Right atrium auricular region (tissue), 2 donors: Measurements from ENCODE around the gene TIMM22. TPM values are rescaled to one million over a fixed set of nuclear protein-coding genes. Genes with fewer than 3 reads are reported as not detected.

ENCODE experiments used
- DNase-seq: peaks from one replicate; pipeline ENCODE4 v3.0.0-alpha.2; 2019; ENCODE audit warnings: low spot score
- H3K27ac ChIP-seq, 2 donors: fragments of 200-600 bp; sonication (generic); 1 replicate in 1 of 2; 2 replicates in 1 of 2; pipeline ENCODE4 v1.5.1; 2016 to 2019
- H3K27me3 ChIP-seq, 2 donors: fragments of 200-600 bp; sonication (generic); one replicate each; pipeline versions ENCODE4 v1.5.1 to v1.6.0; 2017 to 2019
- H3K36me3 ChIP-seq: fragments of 200-600 bp; sonication (generic); one replicate; pipeline ENCODE4 v1.5.1; 2016
- H3K4me1 ChIP-seq, 2 donors: fragments of 200-600 bp; sonication (generic); one replicate each; pipeline versions ENCODE4 v1.5.1 to v1.6.0; 2017 to 2019
- H3K4me3 ChIP-seq, 2 donors: fragments of 200-600 bp; sonication (generic); 1 replicate in 1 of 2; 2 replicates in 1 of 2; pipeline ENCODE4 v1.5.1; 2017 to 2019; ENCODE audit warnings: mild to moderate bottlenecking in 1 of 2, moderate library complexity in 1 of 2
- H3K9me3 ChIP-seq, 2 donors: fragments of 200-600 bp; sonication (generic); one replicate each; pipeline ENCODE4 v1.5.1; 2019
- CTCF ChIP-seq, 2 donors: fragments of 200-600 bp; sonication (generic); IDR thresholded peaks; one replicate each; pipeline ENCODE4 v1.5.1; 2019; ENCODE audit warnings: antibody characterized with exemption in 2 of 2
- total RNA-seq, 2 donors: library from RNA; depleted of rRNA; stranded (reverse); fragments of >200 nt; gene quantifications; one replicate each; pipeline ENCODE4 v1.1.0, GENCODE V29; 2016

The TIMM22 gene
- total RNA-seq, 2 donors from 2014 or later = 14.8 to 15.4 TPM

DNA sequence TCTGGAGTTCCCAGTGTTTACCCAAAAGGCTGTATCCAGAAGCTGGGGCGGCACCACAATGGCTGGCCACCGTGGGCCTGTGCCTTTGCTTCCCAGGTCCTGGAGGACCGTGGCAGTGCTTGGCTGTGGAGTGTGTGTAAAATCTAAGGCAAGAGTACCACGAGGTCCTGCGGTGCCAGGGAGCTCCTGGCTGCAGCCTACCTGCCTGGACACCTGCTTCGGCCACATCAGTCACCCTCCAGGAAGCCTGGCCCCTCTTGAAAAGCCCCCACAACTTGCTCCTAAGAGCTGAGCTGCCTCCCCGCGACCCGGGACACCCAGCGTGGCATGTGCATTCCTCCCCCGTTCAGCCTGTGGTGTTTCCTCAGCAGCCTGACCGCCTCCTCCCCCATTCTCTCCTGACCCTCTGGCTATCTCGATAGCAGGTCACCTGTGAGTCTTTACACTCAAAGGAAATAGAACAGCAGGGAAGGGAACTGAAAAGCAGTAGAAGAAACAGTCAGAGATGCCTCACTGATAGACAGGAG is 7.9 kb downstream of the TIMM22 start:
- H3K36me3 ChIP-seq = peaks cover 68% of the 10 kb centered on the region
- TF ChIP-seq CTCF (IDR thresholded peaks at IDR 0.05) = no peak
- DNase-seq = no peak
- peaks cover 0 to 97% of the 10 kb centered on the region in 2 donors for H3K4me1 ChIP-seq
- H3K27ac ChIP-seq = peak overlapping the region; percentile 86 to 88
- no peaks in the 10 kb centered on the region for H3K9me3 ChIP-seq
- no peak overlapping the region for H3K4me3 ChIP-seq
- no peaks in the 10 kb centered on the region for H3K27me3 ChIP-seq

DNA sequence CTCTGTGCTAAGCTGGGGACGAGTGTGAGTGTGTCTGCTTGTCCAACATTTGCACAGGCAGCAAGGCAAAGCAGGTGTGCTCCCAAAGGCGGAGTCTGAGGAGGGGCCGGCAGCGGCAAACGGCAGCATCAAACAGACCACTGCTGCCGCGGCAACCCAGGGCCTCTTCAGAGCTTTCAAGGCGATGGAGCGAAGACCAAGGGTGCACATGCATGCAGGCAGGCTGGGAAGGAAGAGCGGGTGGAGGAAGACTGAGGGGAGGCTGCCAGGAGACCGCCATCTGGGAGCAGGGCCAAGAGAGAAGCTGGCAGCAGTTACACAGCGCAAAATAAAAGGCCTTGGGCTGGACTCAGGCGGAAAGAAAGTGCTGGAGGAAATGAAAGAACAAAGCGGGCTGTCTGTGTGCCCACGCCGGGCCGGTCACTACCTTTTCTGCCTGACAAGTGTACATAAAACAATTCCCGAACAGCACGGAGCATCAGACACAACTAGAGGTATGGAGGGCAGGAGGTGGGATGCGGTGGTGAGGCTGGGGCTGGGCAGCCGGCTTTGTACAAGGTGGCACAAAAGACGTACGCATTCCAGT is 8.5 kb downstream of the TIMM22 start:
- Histone ChIP-seq H3K27ac (peak overlapping the region; percentile 86 to 88), H3K4me3 (no peak overlapping the region), H3K9me3 (no peaks in the 10 kb centered on the region), H3K27me3 (no peaks in the 10 kb centered on the region), H3K36me3 (peaks cover 71% of the 10 kb centered on the region), H3K4me1 (peaks cover 0 to 97% of the 10 kb centered on the region in 2 donors)
- no peak for DNase-seq
- TF ChIP-seq CTCF (IDR thresholded peaks at IDR 0.05) = no peak

GRCh38 chr17:1006054-1006453 is 9.1 kb downstream of the TIMM22 start:
- Histone ChIP-seq H3K27ac (peak overlapping the region; percentile 86 to 88), H3K9me3 (no peaks in the 10 kb centered on the region), H3K4me1 (peaks cover 0 to 97% of the 10 kb centered on the region in 2 donors), H3K36me3 (peaks cover 71% of the 10 kb centered on the region), H3K27me3 (no peaks in the 10 kb centered on the region), H3K4me3 (no peak overlapping the region)
- no peak for DNase-seq
- no peak for TF ChIP-seq CTCF (IDR thresholded peaks at IDR 0.05)

GRCh38 chr17:1007310-1008007 is 10.5 kb downstream of the TIMM22 start:
- Histone ChIP-seq H3K9me3 (no peaks in the 10 kb centered on the region), H3K27me3 (no peaks in the 10 kb centered on the region), H3K36me3 (peaks cover 72% of the 10 kb centered on the region), H3K4me1 (peaks cover 0 to 97% of the 10 kb centered on the region in 2 donors), H3K4me3 (no peak overlapping the region), H3K27ac (peak overlapping the region; percentile 68 to 75)
- DNase-seq = peak; percentile 56
- TF ChIP-seq CTCF (IDR thresholded peaks at IDR 0.05) = no peak

DNA sequence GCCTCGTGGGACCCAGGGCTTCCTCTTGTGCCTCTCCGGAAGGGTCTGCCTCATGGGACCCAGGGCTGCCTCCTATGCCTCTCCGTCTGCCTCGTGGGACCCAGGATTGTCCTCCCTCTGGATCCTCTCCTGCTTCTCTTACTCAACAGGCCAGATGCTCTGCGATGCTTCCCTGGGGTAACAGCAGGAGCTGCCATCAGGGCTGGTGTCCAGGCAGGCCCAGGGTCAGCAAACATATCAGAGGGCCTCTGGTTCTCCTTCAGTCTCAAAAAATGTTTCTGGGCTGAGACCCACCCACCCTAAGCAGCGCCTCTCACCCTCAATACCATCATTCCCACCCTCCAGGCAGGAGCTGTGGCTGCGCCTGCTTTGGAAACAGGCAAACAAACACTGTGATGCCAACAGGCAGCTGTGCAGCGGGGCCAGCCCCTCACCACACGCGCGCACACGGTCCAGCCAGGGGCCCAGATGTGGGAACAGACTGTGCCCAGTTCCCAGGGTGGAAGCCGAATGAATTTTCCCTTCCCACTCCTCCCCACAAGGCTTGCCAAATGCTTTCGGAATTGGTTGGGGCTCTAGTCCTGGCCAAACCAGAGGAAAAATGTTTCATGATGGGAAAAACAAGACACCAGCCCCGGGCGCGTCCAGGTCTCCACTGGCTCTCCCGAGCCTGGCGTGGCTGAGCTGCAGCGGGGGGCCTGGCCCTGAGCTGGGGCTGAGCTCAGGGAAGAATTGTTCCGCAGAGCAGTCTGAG is 11.3 kb downstream of the TIMM22 start:
- peak; percentile 80 for DNase-seq

More for the DNA sequence above, 11.3 kb downstream of the TIMM22 start:
- H3K27me3 ChIP-seq = no peaks in the 10 kb centered on the region
- H3K4me3 ChIP-seq = no peak overlapping the region
- peaks cover 0 to 97% of the 10 kb centered on the region in 2 donors for H3K4me1 ChIP-seq
- no peak for TF ChIP-seq CTCF (IDR thresholded peaks at IDR 0.05)
- peak overlapping the region; percentile 68 to 75 for H3K27ac ChIP-seq
- H3K9me3 ChIP-seq = no peaks in the 10 kb centered on the region
- H3K36me3 ChIP-seq = peaks cover 74% of the 10 kb centered on the region
